HL-60/S4 treated with phorbol 12-myristate 13-acetate at 8.2 ng/mL for 4 days and 3 days (cell line): Measurements from ENCODE around the gene TMEM74B.
"Not testable (repeated sequence)": the region's sequence is repeated elsewhere in the genome, so short reads cannot be mapped to it uniquely, and the experiment has no call there.

ENCODE experiments used
- in situ Hi-C: fragments of 300-500 bp; cut with MboI; formaldehyde crosslinking; loops from 2 replicates; pipeline ENCODE4 v1.15.0; 2022; ENCODE audit warnings: low sequenced_read_pairs

The TMEM74B gene

DNA sequence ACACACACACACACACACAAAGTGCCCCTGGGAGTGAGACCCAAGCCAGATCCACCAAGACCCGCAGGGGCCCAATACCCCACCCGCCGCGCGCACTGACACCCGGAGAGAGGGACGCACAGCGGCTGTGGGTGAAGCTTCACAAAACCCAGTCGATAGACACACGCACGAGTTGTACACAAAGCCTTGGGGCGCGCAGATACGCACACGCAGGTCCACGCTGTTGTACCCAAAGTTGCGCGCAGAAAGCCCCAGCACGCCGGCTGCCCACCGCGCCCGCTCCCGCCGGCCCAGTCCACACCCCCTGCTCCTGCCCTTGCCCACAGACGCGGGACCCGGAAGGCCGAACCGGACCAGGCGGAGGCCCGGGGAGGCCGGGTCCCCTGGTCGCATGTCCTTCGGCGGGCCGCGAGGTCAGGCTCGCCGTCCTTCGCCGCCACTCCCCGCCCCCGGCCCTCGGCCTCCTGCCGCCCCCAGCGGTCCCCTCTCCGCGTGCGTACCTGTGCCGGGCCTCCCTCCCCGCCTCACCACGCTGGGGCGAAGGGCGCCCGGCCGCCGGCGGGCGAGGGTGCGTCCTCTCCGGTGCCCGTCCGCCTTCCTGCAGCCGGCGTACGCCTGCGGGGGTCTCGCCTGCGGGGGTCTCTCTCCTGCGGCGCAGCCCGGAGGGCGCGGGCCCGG lies at the start of gene TMEM74B:
TSS of gene TMEM74B (minus strand) at position 344 of the 678 bp plus-strand sequence. CDS start 1,180 bp downstream, outside the sequence.
- in situ Hi-C loops, result no loop called here

DNA sequence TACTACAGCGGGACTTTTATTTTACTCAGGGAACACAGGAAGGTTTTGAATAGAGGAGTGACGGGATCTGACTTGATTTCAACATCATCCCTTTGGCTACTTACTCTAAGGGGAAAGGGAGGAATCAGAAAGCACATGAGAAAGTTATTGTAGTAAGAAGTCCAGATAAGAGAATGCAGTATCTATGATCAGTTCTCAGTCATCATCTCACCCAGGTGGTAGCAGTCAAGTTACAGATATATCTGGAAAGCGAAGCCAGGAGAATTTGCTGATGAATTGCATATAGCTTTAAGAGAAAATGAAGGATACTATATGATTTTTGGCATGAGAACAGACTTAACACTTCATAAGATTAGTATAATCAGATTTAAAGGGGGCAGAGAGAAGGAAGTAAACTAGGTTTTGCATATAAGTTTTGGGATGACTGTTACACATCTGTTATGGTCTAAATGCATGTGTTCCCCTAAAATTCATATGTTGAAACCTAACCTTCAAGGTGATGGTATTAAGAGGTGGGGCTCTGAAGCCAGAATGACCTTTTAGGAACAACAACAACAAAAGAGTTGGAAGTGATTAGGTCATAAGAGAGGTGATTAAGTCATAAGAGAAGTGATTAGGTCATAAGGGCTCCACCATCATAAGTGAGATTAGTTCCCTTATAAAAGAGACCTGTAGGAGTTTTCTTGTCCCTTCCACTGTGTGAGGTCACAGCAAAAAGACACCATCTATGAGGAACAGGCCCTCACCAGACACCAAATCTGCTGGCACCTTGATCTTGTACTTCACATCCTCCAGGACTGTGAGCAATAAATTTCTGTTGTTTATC lies 47.7 kb upstream of the TMEM74B start:
- in situ Hi-C loops, result no loop called here

- in situ Hi-C loops, result no loop called here
These were observed 44.8 kb upstream of the TMEM74B start for GRCh38 chr20:1229541-1229940.

DNA sequence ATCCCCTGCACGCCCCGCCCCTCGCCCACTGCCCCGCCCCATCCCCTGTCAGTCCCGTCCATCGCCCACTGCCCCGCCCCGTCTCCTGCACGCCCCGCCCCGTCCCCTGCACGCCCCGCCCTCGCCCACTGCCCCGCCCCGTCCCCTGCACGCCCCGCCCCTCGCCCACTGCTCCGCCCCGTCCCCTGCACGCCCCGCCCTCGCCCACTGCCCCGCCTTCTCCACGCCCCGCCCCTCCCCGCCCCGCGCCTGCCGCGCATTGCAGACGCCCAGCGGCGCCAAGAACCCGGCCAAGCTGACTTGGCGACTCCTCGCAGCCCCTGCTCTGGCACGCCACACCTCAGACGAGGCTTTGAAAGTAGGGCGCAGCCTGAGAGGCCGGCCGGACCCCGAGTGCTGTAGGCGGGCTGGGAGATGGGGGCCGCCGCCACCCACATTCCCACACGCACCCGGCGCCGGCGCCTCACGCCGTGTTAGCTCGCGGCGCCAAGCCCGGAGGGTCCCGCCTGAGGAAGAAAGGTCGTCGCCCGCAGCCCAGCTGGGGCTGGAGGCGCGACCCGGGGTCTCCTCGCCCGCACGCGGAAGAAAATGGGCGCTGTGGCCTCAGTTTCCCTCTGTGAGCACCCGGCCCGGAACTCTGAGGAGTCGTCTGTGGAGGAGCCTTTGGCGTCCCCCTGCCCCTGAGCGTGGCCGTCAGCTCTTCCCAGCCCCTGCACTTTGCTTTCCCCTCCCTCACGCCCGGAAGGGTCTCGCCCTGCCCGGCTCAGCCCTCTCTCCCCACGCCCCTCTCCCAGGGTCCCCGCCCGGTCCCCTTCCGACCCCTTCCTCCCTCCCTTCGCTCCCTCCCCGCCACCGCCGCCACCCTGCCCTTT lies 41.2 kb upstream of the TMEM74B start, which contains the start of gene RAD21L1:
TSS of gene RAD21L1 (plus strand) at position 262 of the 872 bp plus-strand sequence. CDS start 2,410 bp downstream, outside the sequence.
- in situ Hi-C loops, result no loop called here

DNA sequence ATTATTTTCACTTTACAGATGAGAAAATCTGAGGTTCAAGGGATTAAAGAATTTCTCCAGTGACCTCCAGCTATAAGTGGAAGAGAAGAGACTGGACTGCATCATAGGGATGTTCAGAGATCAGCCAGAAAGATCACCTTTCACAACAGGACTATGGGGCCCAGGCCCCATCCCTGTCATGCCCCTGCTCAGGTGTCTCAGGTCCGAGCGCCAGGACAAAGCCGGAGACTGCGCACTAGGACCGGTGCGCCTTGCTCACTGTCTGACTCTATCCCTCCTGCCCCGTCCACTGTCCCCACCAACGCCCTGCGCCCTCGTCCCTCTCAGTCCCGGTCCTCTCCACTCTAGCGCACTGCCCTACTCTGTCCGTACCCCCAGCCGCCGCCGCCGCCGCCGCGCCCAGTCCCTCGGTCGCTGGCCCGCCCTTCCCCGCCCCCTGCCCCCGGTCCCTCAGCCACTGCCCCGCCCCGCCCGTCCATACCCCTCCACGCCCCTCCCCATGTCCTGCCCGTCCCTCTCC lies 40.5 kb upstream of the TMEM74B start:
- in situ Hi-C loops, result no loop called here

- in situ Hi-C loops, result no loop called here
These were observed 39.6 kb upstream of the TMEM74B start for GRCh38 chr20:1224205-1224890.

- in situ Hi-C loops, result not testable (repeated sequence)
These were observed 38.0 kb upstream of the TMEM74B start for GRCh38 chr20:1222750-1223149.

DNA sequence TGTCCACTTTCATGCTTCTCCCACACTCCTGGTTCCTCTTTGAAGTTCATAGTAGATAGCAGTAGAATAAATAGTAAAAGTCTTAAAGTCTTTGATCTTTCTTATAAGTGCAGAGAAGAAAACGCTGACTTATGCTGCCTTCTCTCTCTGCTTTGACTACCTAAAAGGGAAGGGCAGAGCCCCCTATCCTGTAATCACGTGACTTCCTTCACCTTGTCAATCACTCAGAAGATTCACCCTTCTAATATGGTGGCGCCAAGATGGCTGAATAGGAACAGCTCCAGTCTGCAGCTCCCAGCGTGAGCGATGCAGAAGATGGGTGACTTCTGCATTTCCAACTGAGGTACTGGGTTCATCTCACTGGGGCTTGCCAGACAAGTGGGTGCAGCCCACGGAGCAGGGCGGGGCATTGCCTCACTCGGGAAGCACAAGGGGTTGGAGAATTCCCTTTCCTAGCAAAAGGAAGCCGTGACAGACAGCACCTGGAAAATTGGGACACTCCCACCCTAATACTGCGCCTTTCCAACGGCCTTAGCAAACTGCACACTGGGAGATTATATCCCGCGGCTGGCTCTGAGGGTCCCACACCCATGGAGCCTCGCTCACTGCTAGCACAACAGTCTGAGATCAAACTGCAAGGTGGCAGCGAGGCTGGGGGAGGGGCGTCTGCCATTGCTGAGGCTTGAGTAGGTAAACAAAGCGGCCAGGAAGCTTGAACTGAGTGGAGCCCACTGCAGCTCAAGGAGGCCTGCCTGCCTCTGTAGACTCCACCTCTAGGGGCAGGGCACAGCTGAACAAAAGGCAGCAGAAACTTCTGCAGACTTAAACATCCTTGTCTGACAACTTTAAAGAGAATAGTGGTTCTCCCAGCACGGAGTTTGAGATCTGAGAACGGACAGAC lies 32.0 kb upstream of the TMEM74B start:
- in situ Hi-C loops, result not testable (repeated sequence)

DNA sequence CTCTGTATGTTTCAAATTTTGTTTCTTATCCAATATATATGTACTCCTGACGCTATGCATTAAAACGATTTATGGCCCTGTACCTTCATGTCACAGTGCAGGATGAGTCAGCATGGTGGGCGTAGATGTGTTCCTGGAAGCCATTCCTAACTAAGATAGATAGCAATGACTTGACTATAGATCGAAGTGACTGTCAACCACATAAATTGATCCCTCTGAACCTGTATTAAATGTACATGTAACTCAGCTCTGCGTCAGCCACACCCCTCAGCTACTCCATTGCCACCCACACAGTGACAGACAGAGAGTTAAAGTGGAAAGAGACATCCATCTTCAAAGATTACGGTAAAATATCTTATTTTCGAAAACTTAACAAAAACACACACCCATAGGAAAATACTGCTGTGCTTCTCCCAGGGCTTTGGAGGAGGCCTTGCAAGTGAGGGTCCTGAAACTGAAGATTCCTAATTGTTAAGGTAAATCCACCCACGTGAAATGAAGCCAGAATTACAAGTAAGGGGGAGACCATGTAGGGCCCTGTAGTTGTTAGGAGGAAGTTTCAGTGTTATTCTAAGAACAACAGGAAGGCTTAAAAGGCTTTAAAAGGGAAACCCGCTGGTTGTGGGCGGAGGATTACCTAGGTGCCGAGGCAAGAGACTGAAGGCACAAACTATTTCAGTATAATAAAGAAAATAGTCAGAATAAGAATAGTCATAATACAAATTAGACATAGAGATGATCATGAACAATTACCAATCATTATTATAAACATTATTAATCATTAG lies 30.8 kb upstream of the TMEM74B start:
- in situ Hi-C loops, result no loop called here

- in situ Hi-C loops, result no loop called here
These were observed 30.1 kb upstream of the TMEM74B start for GRCh38 chr20:1214838-1215261.

- in situ Hi-C loops, result no loop called here
These were observed 28.0 kb upstream of the TMEM74B start for GRCh38 chr20:1212607-1213396.

GRCh38 chr20:1212023-1212422 lies 27.2 kb upstream of the TMEM74B start:
- in situ Hi-C loops, result no loop called here

DNA sequence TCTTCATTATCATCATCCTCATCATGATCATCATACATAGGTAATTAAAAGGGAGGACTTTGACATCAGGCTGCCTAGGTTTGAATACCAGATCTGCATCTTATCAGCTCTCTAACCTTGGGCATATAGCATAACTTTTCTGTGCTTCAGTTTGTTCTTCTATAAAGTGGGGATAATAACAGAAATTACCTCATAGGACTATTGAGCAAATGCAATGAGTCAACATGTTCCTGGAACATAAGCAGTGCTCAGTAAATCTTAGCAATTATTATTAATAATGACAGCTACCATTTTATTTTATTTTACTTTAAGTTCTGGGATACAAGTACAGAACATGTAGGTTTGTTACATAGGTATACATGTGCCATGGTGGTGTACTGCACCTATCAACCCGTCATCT lies 25.7 kb upstream of the TMEM74B start:
- in situ Hi-C loops, result no loop called here

- in situ Hi-C loops, result no loop called here
These were observed 24.9 kb upstream of the TMEM74B start for GRCh38 chr20:1209447-1210387.

- in situ Hi-C loops, result no loop called here
These were observed 22.6 kb upstream of the TMEM74B start for GRCh38 chr20:1207293-1207878.
